ENCODE data around the gene NRP1. TPM values are rescaled to one million over a fixed set of nuclear protein-coding genes. Genes with fewer than 3 reads are reported as not detected.
A peak's percentile ranks its signal among the peaks of the same experiment; 100 is the strongest.

NRP1 gene
- total and polyA plus RNA-seq, 4 donors: 19.2 to 221 (median 82.2) TPM

GRCh38 chr10:33287112-33287511 is 47.4 kb downstream of the NRP1 start:
- DNase-seq (no peak), ATAC-seq (ENCODE audit: low FRiP score) (no peak)
- intact Hi-C loops (cut with DNase I): loop anchor here (5.0 kb wide), 1 partner anchor 45 kb away; the partner anchor contains the start of gene NRP1 (in 2 of the 2)
- H3K9me3 ChIP-seq (ENCODE audit: control insufficient read depth, low read length): no peaks in the 10 kb centered on the region
- H3K4me1 ChIP-seq (ENCODE audit: control insufficient read depth in 1 of 2, insufficient read depth in 2 of 2, low read length in 2 of 2): peaks cover 12 to 20% of the 10 kb centered on the region in 2 donors
- no peaks in the 10 kb centered on the region for H3K27me3 ChIP-seq (ENCODE audit: control insufficient read depth in 1 of 2, insufficient read depth in 2 of 2, low read length in 1 of 2)
- no peak overlapping the region for H3K4me3 ChIP-seq (ENCODE audit: low read length in 2 of 2)
- H3K27ac ChIP-seq (ENCODE audit: low read depth in 1 of 2, low read length in 2 of 2): peak overlapping the region in 1 of 2 donors; percentile 39
- no peaks in the 10 kb centered on the region for H3K36me3 ChIP-seq (ENCODE audit: control insufficient read depth in 1 of 2, insufficient read depth in 2 of 2, low read length in 1 of 2)
- WGBS, 2 donors: 32 to 34% methylated on average over 2 of the region's 2 CpGs

DNA sequence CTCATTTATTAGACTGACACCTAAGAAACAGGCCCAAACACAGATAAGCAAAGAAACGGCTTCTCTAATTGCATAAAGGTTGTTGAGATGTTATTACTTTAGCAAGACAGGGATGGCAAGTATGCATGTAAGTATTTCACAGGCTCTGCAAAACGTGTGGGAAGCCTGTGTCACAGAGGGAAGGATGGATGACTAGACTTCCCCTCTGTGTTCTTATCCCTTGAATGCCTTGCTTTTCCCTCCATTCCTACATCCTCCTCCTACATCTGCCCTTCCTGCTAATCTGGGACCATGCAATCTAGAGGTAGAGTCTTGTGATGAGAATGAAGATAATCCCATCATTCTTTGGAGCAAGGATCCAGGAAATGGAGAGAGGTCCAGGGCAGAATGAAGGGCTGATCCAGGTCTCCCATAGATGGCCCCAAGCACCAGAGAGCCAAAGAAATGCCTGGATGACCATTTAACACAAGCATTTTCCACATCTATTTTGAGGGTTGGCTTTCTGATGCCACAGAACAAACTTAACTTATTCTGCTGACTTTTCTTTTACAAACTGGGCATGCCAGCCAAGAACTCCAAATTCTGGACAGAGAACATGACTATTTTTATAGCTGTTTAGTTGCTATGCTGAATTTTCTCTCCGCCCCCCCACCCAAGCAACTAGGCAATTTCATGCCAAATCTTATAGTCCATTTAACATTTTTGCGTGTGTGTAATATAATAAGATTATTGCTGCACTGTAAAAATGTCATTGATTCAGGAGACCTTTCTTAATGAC is 48.1 kb downstream of the NRP1 start:
- H3K27me3 ChIP-seq (ENCODE audit: control insufficient read depth in 1 of 2, insufficient read depth in 2 of 2, low read length in 1 of 2): no peaks in the 10 kb centered on the region
- WGBS, 2 donors: 6 to 8% methylated on average over 4 of the region's 4 CpGs
- peaks cover 12 to 20% of the 10 kb centered on the region in 2 donors for H3K4me1 ChIP-seq (ENCODE audit: control insufficient read depth in 1 of 2, insufficient read depth in 2 of 2, low read length in 2 of 2)
- no peaks in the 10 kb centered on the region for H3K9me3 ChIP-seq (ENCODE audit: control insufficient read depth, low read length)
- ATAC-seq (ENCODE audit: low FRiP score) (peak; percentile 65), DNase-seq (no peak)
- intact Hi-C loops (cut with DNase I): loop anchor here (5.0 kb wide), 1 partner anchor 46 kb away; the partner anchor contains the start of gene NRP1 (in 2 of the 2)
- no peak overlapping the region for H3K4me3 ChIP-seq (ENCODE audit: low read length in 2 of 2)
- H3K36me3 ChIP-seq (ENCODE audit: control insufficient read depth in 1 of 2, insufficient read depth in 2 of 2, low read length in 1 of 2): no peaks in the 10 kb centered on the region
- H3K27ac ChIP-seq (ENCODE audit: low read depth in 1 of 2, low read length in 2 of 2): peak overlapping the region; percentile 63 to 98

- Histone ChIP-seq H3K27ac (ENCODE audit: low read depth in 1 of 2, low read length in 2 of 2) (peak overlapping the region in 1 of 2 donors; percentile 22), H3K9me3 (ENCODE audit: control insufficient read depth, low read length) (no peaks in the 10 kb centered on the region), H3K4me3 (ENCODE audit: low read length in 2 of 2) (no peak overlapping the region), H3K27me3 (ENCODE audit: control insufficient read depth in 1 of 2, insufficient read depth in 2 of 2, low read length in 1 of 2) (no peaks in the 10 kb centered on the region), H3K36me3 (ENCODE audit: control insufficient read depth in 1 of 2, insufficient read depth in 2 of 2, low read length in 1 of 2) (no peaks in the 10 kb centered on the region), H3K4me1 (ENCODE audit: control insufficient read depth in 1 of 2, insufficient read depth in 2 of 2, low read length in 2 of 2) (peaks cover 9 to 15% of the 10 kb centered on the region in 2 donors)
- DNase-seq (no peak), ATAC-seq (ENCODE audit: low FRiP score) (peak; percentile 4)
- WGBS, 2 donors: 44 to 47% methylated on average over 2 of the region's 2 CpGs
- intact Hi-C loops (cut with DNase I): loop anchor here (5.0 kb wide), 1 partner anchor 47 kb away; the partner anchor contains the start of gene NRP1 (in 2 of the 2)
Observed at GRCh38 chr10:33284945-33285344, 49.5 kb downstream of the NRP1 start.

DNA sequence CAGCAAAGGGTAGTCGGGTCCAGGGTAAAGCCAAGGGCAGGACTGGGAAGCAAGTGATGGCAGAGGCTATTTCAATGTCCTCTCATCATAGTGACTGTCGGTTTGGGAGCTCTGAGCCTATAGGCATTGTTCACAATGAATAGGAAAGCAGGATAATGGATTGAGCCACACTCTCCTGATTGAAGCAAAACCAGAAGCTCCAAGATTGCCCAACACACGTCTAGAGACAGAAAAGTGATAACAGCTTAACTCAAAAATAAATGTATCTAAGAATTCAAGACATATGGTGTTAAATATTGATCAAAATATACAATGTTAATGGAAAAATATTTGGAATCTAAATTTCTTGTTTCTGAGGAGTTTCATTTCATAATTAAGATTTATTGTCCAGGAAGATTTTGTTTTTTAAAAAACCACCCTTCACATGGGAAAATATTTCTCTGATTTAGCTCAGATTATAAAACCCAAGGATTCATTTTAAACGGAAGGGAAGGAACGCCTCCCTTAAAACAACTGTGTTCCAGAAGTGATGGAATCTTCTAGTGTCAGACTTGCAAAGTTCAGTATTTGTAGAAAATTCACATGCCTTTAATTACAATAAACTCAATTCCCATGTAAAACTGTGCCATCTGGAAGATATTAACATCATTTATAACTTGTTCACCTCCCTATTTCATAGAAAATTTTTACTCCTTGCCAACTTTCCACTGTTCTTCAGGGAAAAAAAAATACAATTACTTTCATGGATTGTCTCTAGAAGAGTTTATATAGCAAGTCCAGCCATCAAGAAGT is 54.5 kb downstream of the NRP1 start:
- 68 to 71% methylated on average over 5 of the region's 5 CpGs for WGBS, 2 donors
- Histone ChIP-seq H3K9me3 (ENCODE audit: control insufficient read depth, low read length) (no peaks in the 10 kb centered on the region), H3K27ac (ENCODE audit: low read depth in 1 of 2, low read length in 2 of 2) (no peak overlapping the region), H3K4me3 (ENCODE audit: low read length in 2 of 2) (no peak overlapping the region), H3K4me1 (ENCODE audit: control insufficient read depth in 1 of 2, insufficient read depth in 2 of 2, low read length in 2 of 2) (peaks cover 0 to 6% of the 10 kb centered on the region in 2 donors), H3K27me3 (ENCODE audit: control insufficient read depth in 1 of 2, insufficient read depth in 2 of 2, low read length in 1 of 2) (no peaks in the 10 kb centered on the region), H3K36me3 (ENCODE audit: control insufficient read depth in 1 of 2, insufficient read depth in 2 of 2, low read length in 1 of 2) (no peaks in the 10 kb centered on the region)
- ATAC-seq (ENCODE audit: low FRiP score) (no peak), DNase-seq (no peak)
- intact Hi-C loops (cut with DNase I): no loop called here

GRCh38 chr10:33279276-33279675 is 55.2 kb downstream of the NRP1 start:
- DNase-seq (no peak), ATAC-seq (ENCODE audit: low FRiP score) (no peak)
- H3K9me3 ChIP-seq (ENCODE audit: control insufficient read depth, low read length): no peaks in the 10 kb centered on the region
- no peak overlapping the region for H3K27ac ChIP-seq (ENCODE audit: low read depth in 1 of 2, low read length in 2 of 2)
- intact Hi-C loops (cut with DNase I): no loop called here
- H3K4me3 ChIP-seq (ENCODE audit: low read length in 2 of 2): no peak overlapping the region
- 74 to 77% methylated on average over 5 of the region's 5 CpGs for WGBS, 2 donors
- H3K4me1 ChIP-seq (ENCODE audit: control insufficient read depth in 1 of 2, insufficient read depth in 2 of 2, low read length in 2 of 2): peaks cover 0 to 6% of the 10 kb centered on the region in 2 donors
- H3K36me3 ChIP-seq (ENCODE audit: control insufficient read depth in 1 of 2, insufficient read depth in 2 of 2, low read length in 1 of 2): no peaks in the 10 kb centered on the region
- H3K27me3 ChIP-seq (ENCODE audit: control insufficient read depth in 1 of 2, insufficient read depth in 2 of 2, low read length in 1 of 2): no peaks in the 10 kb centered on the region

DNA sequence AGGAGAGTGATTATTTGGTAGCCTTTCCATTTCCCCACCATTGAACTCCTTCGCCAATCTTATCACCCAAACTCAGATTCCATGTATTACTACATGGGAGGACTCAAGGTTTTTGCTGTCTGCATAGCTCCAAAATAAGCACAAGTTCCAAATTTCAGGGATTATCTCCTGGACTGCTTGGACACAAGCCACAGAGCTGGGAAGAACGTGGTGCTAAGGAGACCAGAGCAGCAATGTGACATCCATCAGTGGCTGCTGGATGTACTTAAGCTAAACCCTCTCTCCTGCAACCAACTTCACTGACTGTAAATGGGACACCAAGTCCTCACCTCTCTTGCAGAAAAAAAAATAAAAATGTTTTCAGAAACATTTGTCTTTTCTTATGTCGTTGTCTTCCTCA is 56.3 kb downstream of the NRP1 start:
- DNase-seq (no peak), ATAC-seq (ENCODE audit: low FRiP score) (no peak)
- Histone ChIP-seq H3K4me1 (ENCODE audit: control insufficient read depth in 1 of 2, insufficient read depth in 2 of 2, low read length in 2 of 2) (peaks cover 2 to 6% of the 10 kb centered on the region in 2 donors), H3K9me3 (ENCODE audit: control insufficient read depth, low read length) (no peaks in the 10 kb centered on the region), H3K27ac (ENCODE audit: low read depth in 1 of 2, low read length in 2 of 2) (no peak overlapping the region), H3K27me3 (ENCODE audit: control insufficient read depth in 1 of 2, insufficient read depth in 2 of 2, low read length in 1 of 2) (no peaks in the 10 kb centered on the region), H3K4me3 (ENCODE audit: low read length in 2 of 2) (no peak overlapping the region), H3K36me3 (ENCODE audit: control insufficient read depth in 1 of 2, insufficient read depth in 2 of 2, low read length in 1 of 2) (no peaks in the 10 kb centered on the region)
- intact Hi-C loops (cut with DNase I): no loop called here
- 50 to 57% methylated on average over 3 of the region's 3 CpGs for WGBS, 2 donors

DNA sequence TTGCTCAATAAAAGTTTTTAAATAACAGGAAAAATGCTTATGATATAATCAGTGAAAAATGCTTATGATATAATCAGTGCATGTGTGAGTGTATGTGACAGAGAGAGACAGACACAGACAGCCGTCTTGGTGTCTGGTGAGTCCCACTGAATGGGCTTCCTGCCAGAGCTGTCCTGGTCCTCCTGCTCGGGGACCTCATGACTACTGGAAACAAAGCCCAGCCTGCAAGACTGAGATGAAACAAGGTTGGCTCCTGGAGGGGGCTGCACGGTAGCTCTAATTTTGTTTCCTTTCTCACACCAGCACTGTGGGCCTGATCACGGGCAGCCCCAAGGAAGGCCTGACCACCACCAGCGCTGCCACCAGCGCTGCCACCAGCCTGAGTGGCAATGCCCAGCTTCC is 57.3 kb downstream of the NRP1 start:
- DNase-seq (peak; percentile 74 to 81), ATAC-seq (ENCODE audit: low FRiP score) (peak; percentile 6)
- 48 to 51% methylated on average over 6 of the region's 6 CpGs for WGBS, 2 donors
- no peaks in the 10 kb centered on the region for H3K36me3 ChIP-seq (ENCODE audit: control insufficient read depth in 1 of 2, insufficient read depth in 2 of 2, low read length in 1 of 2)
- H3K9me3 ChIP-seq (ENCODE audit: control insufficient read depth, low read length): no peaks in the 10 kb centered on the region
- no peaks in the 10 kb centered on the region for H3K27me3 ChIP-seq (ENCODE audit: control insufficient read depth in 1 of 2, insufficient read depth in 2 of 2, low read length in 1 of 2)
- peak overlapping the region in 1 of 2 donors; percentile 32 for H3K27ac ChIP-seq (ENCODE audit: low read depth in 1 of 2, low read length in 2 of 2)
- no peak overlapping the region for H3K4me3 ChIP-seq (ENCODE audit: low read length in 2 of 2)
- peaks cover 2 to 11% of the 10 kb centered on the region in 2 donors for H3K4me1 ChIP-seq (ENCODE audit: control insufficient read depth in 1 of 2, insufficient read depth in 2 of 2, low read length in 2 of 2)
- intact Hi-C loops (cut with DNase I): no loop called here

GRCh38 chr10:33276282-33276923 is 58.1 kb downstream of the NRP1 start:
- Histone ChIP-seq H3K9me3 (ENCODE audit: control insufficient read depth, low read length) (no peaks in the 10 kb centered on the region), H3K4me3 (ENCODE audit: low read length in 2 of 2) (no peak overlapping the region), H3K27me3 (ENCODE audit: control insufficient read depth in 1 of 2, insufficient read depth in 2 of 2, low read length in 1 of 2) (no peaks in the 10 kb centered on the region), H3K27ac (ENCODE audit: low read depth in 1 of 2, low read length in 2 of 2) (peak overlapping the region in 1 of 2 donors; percentile 48), H3K36me3 (ENCODE audit: control insufficient read depth in 1 of 2, insufficient read depth in 2 of 2, low read length in 1 of 2) (no peaks in the 10 kb centered on the region), H3K4me1 (ENCODE audit: control insufficient read depth in 1 of 2, insufficient read depth in 2 of 2, low read length in 2 of 2) (peaks cover 2 to 11% of the 10 kb centered on the region in 2 donors)
- DNase-seq (no peak), ATAC-seq (ENCODE audit: low FRiP score) (no peak)
- 40 to 41% methylated on average over 4 of the region's 4 CpGs for WGBS, 2 donors
- intact Hi-C loops (cut with DNase I): no loop called here
